Fibroblast of the aortic adventitia (primary cell): ENCODE data around the gene ERGIC1. TPM values are rescaled to one million over a fixed set of nuclear protein-coding genes. Genes with fewer than 3 reads are reported as not detected.
"Not testable (repeated sequence)": the region's sequence is repeated elsewhere in the genome, so short reads cannot be mapped to it uniquely, and the experiment has no call there.

Experiments
- DNase-seq: peaks from one replicate; pipeline ENCODE4 v3.0.0-alpha.2; 2010; ENCODE audit warnings: low read depth
- H3K4me3 ChIP-seq: 2 replicates; pipeline ENCODE4 v1.5.1; 2011; ENCODE audit warnings: low read depth, mild to moderate bottlenecking, control low read depth, low read length, moderate library complexity
- total RNA-seq: library from RNA; depleted of rRNA; stranded (reverse); fragments of >200 nt; gene quantifications from 2 replicates; pipeline ENCODE4 v1.2.3, GENCODE V29; 2012; ENCODE audit warnings: low replicate concordance
- TF ChIP-seq, protein P1 (sequence below): IDR thresholded peaks from 2 replicates; pipeline ENCODE4 v1.5.1; 2011; ENCODE audit warnings: mild to moderate bottlenecking, low read length, control low read depth, inconsistent platforms; ENCODE audit not compliant: insufficient read depth

Gene ERGIC1
- total RNA-seq, 1 donor: 193 TPM

DNA sequence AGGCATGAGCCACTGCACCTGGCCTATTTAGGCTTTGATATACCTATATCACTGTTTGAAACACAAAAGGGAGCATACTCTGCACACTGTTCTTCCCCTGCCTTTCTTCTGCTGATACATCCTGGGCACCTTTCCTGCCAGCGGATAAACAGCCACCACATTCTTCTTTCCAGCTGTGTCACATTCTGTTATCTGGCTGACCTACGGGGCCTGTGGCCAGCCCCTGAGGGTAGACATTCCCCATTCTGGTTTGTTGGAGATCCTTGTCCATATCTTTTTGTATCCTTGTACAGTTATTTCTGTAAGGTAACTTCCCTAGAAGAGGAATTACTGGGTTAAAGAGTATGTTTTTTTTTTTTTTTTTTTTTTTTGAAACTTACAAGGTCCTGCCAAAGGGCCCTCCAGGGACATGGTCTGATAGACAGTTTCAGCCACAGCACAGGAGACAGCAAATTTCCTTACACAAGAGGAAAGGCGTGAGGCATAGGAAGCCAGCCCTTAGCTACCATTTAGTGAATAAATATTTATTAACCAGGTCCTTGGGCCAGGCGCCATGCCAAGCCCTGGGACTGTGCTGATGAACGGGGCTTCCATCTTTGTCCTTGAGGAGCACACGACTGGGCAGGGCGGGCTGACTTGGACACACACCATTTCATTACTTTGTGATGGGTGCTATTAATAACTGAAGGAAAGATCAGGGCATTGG lies 57.8 kb downstream of the ERGIC1 start:
- DNase-seq: peak; percentile 70
- H3K4me3 ChIP-seq: no peak overlapping the region
- TF ChIP-seq, protein P1, sequence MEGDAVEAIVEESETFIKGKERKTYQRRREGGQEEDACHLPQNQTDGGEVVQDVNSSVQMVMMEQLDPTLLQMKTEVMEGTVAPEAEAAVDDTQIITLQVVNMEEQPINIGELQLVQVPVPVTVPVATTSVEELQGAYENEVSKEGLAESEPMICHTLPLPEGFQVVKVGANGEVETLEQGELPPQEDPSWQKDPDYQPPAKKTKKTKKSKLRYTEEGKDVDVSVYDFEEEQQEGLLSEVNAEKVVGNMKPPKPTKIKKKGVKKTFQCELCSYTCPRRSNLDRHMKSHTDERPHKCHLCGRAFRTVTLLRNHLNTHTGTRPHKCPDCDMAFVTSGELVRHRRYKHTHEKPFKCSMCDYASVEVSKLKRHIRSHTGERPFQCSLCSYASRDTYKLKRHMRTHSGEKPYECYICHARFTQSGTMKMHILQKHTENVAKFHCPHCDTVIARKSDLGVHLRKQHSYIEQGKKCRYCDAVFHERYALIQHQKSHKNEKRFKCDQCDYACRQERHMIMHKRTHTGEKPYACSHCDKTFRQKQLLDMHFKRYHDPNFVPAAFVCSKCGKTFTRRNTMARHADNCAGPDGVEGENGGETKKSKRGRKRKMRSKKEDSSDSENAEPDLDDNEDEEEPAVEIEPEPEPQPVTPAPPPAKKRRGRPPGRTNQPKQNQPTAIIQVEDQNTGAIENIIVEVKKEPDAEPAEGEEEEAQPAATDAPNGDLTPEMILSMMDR: no peak

DNA sequence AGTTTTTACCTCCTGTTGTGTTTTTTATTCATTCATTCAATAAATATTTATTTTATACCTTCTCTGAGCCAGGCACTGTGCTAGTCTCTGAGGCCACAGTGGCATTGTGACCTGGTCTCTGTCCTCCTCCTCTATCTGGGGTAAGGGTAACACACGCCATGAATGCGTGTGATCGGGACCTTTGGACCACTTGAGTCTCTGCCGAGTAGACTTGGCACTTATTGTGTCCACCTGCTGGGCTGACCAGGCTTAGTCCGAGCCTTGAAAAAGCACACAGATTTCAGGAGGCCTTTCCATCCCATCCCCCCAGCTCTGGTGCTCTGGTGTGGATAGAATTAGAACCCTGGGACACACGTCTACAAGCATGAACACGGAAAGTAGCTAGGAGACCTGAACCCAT lies 58.7 kb downstream of the ERGIC1 start:
- TF ChIP-seq, protein P1: no peak
- DNase-seq: no peak
- H3K4me3 ChIP-seq: no peak overlapping the region

DNA sequence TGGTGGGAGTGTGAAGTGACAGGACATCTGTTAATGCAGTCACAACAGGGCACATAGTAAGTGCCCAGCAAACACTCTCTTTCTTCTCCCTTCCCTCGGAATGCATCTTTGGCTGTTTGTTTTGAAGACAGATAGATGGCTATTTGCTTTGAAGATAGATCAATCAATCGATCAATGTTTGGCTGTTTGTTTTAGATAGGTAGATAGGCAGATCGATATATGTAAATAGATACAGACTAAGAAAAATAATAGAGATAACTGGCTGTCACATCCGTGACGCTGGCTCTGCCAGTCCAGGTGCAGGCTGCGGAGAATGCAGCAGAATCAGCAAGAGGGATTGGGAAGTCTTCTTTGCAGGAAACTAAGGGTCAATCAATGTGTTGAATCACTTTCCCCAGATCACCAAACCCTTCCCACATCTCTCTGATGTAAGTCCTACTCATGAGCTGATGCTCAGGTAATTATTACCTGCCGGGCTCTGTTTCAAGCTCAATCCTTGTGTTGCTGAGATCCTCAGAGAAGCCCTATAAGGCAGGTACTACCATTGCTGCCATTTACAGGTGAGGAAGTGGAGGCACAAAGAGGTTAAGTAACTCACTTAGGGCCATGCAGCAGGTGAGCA lies 60.8 kb downstream of the ERGIC1 start:
- H3K4me3 ChIP-seq: no peak overlapping the region
- TF ChIP-seq, protein P1: no peak
- no peak for DNase-seq

DNA sequence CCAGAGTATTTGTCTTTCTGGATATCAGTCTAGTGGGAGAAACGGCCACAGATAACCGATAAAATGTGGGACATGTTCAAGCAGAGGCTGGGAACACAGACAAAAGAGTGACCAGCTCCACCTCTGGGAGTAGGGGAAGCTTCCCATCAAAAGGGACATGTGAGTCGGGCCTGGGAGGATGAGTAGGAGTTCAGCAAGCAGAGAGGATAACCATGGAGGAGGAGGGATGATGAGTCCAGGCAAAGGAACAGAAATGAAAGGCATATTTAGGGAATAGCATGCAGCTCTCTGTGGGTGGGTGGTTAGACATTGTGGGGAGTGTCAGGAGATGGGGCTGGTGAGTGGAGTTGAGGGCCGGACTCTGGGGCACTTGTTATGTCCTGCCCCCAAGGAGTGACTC lies 61.5 kb downstream of the ERGIC1 start:
- no peak overlapping the region for H3K4me3 ChIP-seq
- DNase-seq: no peak
- TF ChIP-seq, protein P1: no peak

DNA sequence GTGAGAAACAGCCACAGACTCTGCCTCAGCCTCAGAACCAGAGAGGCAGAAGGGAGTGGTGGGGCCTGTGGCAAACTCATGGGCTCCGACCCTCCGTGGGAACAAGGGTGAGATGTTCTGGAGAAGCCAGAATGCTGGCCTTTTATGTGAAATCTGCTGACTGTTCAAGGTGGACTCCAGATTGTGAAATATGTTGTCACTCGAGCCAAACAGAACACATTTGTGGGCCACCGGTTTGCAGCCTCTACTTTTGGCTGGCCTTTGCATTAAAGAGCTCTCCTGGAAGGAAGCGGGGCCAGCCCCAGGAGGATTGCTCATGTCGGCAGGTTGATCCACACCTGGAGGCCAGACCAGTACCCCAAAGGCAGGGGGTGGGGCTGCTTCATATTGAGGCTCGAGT lies 62.4 kb downstream of the ERGIC1 start:
- TF ChIP-seq, protein P1: no peak
- no peak for DNase-seq
- no peak overlapping the region for H3K4me3 ChIP-seq

DNA sequence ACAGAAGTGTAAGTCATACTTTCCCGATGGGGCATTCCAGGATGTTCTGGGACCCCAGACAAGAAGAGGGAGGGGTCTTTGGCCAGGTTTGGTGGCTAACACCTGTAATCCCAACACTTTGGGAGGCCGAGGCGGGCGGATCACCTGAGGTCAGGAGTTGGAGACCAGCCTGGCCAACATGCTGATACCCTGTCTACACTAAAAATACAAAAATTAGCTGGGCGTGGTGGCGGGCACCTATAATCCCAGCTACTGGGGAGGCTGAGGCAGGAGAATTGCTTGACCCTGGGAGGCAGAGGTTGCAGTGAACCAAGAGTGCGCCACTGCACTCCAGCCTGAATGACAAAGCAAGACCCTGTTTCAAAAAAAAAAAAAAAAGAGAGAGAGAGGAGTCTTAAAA lies 63.0 kb downstream of the ERGIC1 start:
- not testable (repeated sequence) for H3K4me3 ChIP-seq, DNase-seq

DNA sequence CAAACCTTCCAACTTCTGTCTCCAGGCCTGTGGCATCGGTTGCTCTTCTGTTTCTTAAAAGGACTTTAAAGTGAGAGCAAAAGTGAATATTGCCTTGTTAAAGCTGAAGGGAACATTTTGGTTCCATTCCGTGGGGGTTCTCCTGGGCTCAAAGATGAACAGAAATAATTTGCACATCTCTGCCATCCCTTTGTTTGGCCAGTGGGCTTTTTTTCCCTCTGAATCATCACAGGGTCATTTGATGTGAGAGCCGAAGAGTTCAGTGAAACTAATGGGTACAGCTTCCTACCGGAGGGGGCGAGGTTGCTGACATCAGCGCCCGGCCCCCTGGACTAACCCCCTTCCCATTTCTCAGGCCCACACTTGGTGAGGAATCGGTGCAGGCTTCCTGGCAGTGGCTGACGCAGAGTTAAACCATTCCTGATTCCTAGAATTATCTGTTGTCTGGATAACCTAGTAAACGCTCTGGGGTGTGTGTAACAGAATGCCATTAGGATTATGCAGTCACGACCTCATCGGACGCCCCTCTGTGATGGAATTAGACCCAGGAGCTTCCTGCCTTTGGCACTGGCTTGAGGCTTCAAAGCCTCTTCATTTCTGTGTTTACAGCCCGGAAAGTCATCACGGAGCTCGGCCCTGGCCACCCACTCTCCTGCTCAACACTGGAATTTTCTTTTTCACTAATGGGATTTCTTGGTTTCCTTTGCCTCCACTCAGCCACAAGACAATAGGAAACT lies 63.6 kb downstream of the ERGIC1 start:
- TF ChIP-seq, protein P1: peak; percentile 24
- DNase-seq: peak; percentile 92
- H3K4me3 ChIP-seq: no peak overlapping the region
